ENCODE results near the gene CENPM. TPM values are rescaled to one million over a fixed set of nuclear protein-coding genes. Genes with fewer than 3 reads are reported as not detected.

Gene CENPM
- total and polyA plus RNA-seq, 2 experiments from 2014 or later = 6.7 to 14.9 TPM

DNA sequence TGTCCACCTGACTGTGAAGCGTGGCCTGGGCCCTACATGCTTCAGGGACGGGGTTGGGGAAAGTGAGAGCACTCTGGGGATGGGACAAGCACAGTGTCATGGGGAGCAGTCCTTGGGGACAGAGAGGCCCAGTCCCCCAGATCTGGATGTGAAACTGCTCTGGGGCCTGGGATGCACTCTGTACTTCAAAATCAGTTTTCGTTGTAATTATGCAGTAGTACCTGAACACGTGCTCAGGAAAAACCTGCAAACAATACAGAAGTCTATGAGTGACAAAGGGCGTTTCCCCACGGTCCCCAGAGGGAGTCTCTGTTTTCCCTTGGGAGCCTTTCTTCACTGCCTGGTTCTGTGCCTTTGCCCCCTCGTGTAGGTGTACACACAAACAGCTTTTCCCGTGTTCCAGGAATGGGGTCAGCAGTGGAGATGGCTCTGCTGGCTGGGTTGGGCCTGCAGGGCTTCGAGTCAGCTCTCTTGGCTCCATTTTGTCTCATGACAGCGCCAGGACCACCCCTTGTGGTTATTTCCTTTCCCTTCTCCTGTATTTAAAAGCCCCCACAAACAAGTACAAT lies 15.2 kb downstream of the CENPM start:
- no peaks in the 10 kb centered on the region for H3K9me2 ChIP-seq (replicated peaks; ENCODE audit: insufficient read depth)
- H2AFZ ChIP-seq = no peak overlapping the region
- DNase-seq (ENCODE audit: low spot score) = no peak
- no peaks in the 10 kb centered on the region for H3K4me1 ChIP-seq (ENCODE audit: insufficient read depth)
- no peaks in the 10 kb centered on the region for H3K9me3 ChIP-seq (ENCODE audit: low read depth)
- no peaks in the 10 kb centered on the region for H3K79me2 ChIP-seq
- no peaks in the 10 kb centered on the region for H3K36me3 ChIP-seq (replicated peaks; ENCODE audit: insufficient read depth, low read depth)
- no peak overlapping the region for H3K27ac ChIP-seq
- TF ChIP-seq, protein P1, sequence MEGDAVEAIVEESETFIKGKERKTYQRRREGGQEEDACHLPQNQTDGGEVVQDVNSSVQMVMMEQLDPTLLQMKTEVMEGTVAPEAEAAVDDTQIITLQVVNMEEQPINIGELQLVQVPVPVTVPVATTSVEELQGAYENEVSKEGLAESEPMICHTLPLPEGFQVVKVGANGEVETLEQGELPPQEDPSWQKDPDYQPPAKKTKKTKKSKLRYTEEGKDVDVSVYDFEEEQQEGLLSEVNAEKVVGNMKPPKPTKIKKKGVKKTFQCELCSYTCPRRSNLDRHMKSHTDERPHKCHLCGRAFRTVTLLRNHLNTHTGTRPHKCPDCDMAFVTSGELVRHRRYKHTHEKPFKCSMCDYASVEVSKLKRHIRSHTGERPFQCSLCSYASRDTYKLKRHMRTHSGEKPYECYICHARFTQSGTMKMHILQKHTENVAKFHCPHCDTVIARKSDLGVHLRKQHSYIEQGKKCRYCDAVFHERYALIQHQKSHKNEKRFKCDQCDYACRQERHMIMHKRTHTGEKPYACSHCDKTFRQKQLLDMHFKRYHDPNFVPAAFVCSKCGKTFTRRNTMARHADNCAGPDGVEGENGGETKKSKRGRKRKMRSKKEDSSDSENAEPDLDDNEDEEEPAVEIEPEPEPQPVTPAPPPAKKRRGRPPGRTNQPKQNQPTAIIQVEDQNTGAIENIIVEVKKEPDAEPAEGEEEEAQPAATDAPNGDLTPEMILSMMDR (IDR thresholded peaks at IDR 0.05; ENCODE audit: poor library complexity) = no peak
- peaks cover 4% of the 10 kb centered on the region for H3K27me3 ChIP-seq
- H3K4me2 ChIP-seq = no peak overlapping the region
- H3K4me3 ChIP-seq = no peak overlapping the region
- WGBS (ENCODE audit: low lambda C conversion rate, missing lambda C conversion rate) = 79% methylated on average over 10 of the region's 10 CpGs
- no peaks in the 10 kb centered on the region for H4K20me1 ChIP-seq (ENCODE audit: insufficient read depth, poor library complexity, severe bottlenecking)

DNA sequence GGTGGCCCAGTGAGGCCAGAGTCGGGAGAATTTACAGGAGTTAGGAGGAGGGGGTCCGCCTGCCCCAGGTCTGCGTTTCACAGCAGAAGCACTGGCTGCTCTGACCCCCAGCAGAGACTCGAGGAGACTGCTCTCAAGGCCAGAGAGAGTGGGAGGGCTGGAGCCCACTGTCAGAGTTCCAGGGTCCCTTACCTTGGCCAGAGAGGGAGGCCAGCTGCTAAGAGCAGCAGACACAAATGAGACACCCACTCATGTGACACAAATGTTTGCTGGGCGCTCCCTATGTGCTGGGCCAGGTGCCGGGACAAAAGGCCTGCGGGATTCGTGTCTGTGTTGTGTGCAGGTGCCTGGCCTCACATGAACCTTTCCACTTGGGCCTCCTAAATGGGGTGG lies 17.5 kb downstream of the CENPM start:
- Histone ChIP-seq H3K4me2 (no peak overlapping the region), H3K9me2 (replicated peaks; ENCODE audit: insufficient read depth) (no peaks in the 10 kb centered on the region), H2AFZ (no peak overlapping the region), H3K36me3 (replicated peaks; ENCODE audit: insufficient read depth, low read depth) (no peaks in the 10 kb centered on the region), H3K27ac (no peak overlapping the region), H3K4me1 (ENCODE audit: insufficient read depth) (peaks cover 10% of the 10 kb centered on the region), H3K4me3 (no peak overlapping the region), H4K20me1 (ENCODE audit: insufficient read depth, poor library complexity, severe bottlenecking) (no peaks in the 10 kb centered on the region), H3K27me3 (peaks cover 25% of the 10 kb centered on the region), H3K9me3 (ENCODE audit: low read depth) (no peaks in the 10 kb centered on the region), H3K79me2 (no peaks in the 10 kb centered on the region)
- DNase-seq (ENCODE audit: low spot score) = no peak
- TF ChIP-seq EZH2phosphoT487 (IDR thresholded peaks at IDR 0.05; ENCODE audit: low read depth, severe bottlenecking, unreplicated experiment) (no peak), EZH2 (IDR thresholded peaks at IDR 0.05; ENCODE audit: borderline replicate concordance) (no peak)
- TF ChIP-seq, protein P1 (IDR thresholded peaks at IDR 0.05; ENCODE audit: poor library complexity) = no peak
- 71% methylated on average over 8 of the region's 8 CpGs for WGBS (ENCODE audit: low lambda C conversion rate, missing lambda C conversion rate)

DNA sequence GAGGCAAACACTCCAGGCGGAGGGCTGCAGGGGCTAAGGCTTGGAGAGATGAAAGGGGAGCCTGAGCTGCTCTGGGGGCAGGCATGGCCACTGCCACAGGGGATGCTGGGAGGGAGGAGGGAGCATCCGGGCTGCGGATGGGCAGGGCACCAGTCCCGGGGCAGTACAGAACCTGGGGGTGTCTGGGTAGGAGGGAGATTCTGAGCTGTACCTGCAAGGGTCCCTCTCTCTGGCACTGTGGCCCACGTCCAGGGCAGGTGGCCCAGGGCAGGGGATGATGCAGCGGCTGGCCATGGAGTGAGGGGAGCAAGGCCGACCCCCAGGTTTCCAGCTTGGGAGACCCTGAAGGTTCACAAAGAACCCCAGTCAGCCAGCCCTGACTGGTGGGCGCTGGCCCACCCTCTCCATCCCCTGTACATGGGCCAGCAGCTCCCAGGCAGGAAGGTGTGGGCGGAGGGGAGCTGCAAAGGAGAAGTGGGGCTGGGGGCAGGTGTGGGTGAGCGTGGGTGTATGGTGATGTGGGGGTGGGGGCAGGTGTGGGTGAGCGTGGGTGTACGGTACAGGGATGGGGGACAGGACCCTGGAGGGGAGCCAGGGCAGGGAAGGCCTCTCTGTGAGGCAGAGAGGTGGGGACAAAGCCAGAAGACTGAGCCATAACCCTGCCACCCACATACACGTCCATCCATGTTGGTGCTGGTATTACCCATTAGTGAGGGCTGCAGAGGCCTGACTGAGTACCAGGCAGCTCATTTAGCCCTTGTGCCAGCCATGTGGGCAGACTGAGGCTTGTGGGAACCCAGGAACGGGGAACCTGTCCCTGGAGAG lies 18.1 kb downstream of the CENPM start:
- Histone ChIP-seq H4K20me1 (ENCODE audit: insufficient read depth, poor library complexity, severe bottlenecking) (no peaks in the 10 kb centered on the region), H3K9me3 (ENCODE audit: low read depth) (no peaks in the 10 kb centered on the region), H3K36me3 (replicated peaks; ENCODE audit: insufficient read depth, low read depth) (no peaks in the 10 kb centered on the region), H3K9me2 (replicated peaks; ENCODE audit: insufficient read depth) (no peaks in the 10 kb centered on the region), H3K4me3 (no peak overlapping the region), H3K27me3 (peaks cover 26% of the 10 kb centered on the region), H2AFZ (no peak overlapping the region), H3K27ac (no peak overlapping the region), H3K4me1 (ENCODE audit: insufficient read depth) (peaks cover 10% of the 10 kb centered on the region), H3K4me2 (no peak overlapping the region), H3K79me2 (no peaks in the 10 kb centered on the region)
- DNase-seq (ENCODE audit: low spot score) = no peak
- WGBS (ENCODE audit: low lambda C conversion rate, missing lambda C conversion rate) = 84% methylated on average over 11 of the region's 14 CpGs
- TF ChIP-seq EZH2phosphoT487 (IDR thresholded peaks at IDR 0.05; ENCODE audit: low read depth, severe bottlenecking, unreplicated experiment) (no peak), EZH2 (IDR thresholded peaks at IDR 0.05; ENCODE audit: borderline replicate concordance) (no peak)
- TF ChIP-seq, protein P1 (IDR thresholded peaks at IDR 0.05; ENCODE audit: poor library complexity) = no peak
